Osteoblast (primary cell): ENCODE results near the gene ZNG1C. TPM values are rescaled to one million over a fixed set of nuclear protein-coding genes. Genes with fewer than 3 reads are reported as not detected.
"Not testable (repeated sequence)": the region's sequence is repeated elsewhere in the genome, so short reads cannot be mapped to it uniquely, and the experiment has no call there.

Source experiments
- DNase-seq: peaks from one replicate; pipeline ENCODE4 v3.0.0; 2011; ENCODE audit warnings: low spot score, mixed read lengths; ENCODE audit not compliant: insufficient read length; ENCODE audit errors: missing footprints
- H2AFZ ChIP-seq: 2 replicates; pipeline ENCODE4 v1.6.0; 2011; ENCODE audit warnings: mild to moderate bottlenecking, low read length
- H3K27ac ChIP-seq: 2 replicates; pipeline ENCODE4 v1.5.1; 2011; ENCODE audit warnings: mild to moderate bottlenecking, low read depth, low read length, moderate library complexity
- H3K27me3 ChIP-seq: 2 replicates; pipeline ENCODE4 v1.6.0; 2012; ENCODE audit warnings: mild to moderate bottlenecking, control low read depth, inconsistent platforms, low read length, moderate library complexity; ENCODE audit not compliant: insufficient read depth
- H3K36me3 ChIP-seq: 2 replicates; pipeline ENCODE4 v1.5.1; 2011; ENCODE audit warnings: mild to moderate bottlenecking, low read length, control low read depth, moderate library complexity; ENCODE audit not compliant: insufficient read depth
- H3K4me1 ChIP-seq: 2 replicates; pipeline ENCODE4 v1.5.1; 2011; ENCODE audit warnings: mild to moderate bottlenecking, low read length, control low read depth, moderate library complexity; ENCODE audit not compliant: insufficient read depth
- H3K4me2 ChIP-seq: 2 replicates; pipeline ENCODE4 v1.6.0; 2011; ENCODE audit warnings: mild to moderate bottlenecking, low read length; ENCODE audit not compliant: insufficient read depth
- H3K4me3 ChIP-seq: fragments of 200-600 bp; sonication (generic); 3 replicates; pipeline ENCODE4 v1.5.1; 2012; ENCODE audit warnings: mild to moderate bottlenecking, low read length, inconsistent platforms; ENCODE audit not compliant: insufficient read depth
- H3K79me2 ChIP-seq: 2 replicates; pipeline ENCODE4 v1.6.0; 2012; ENCODE audit warnings: mild to moderate bottlenecking, low read length, control low read depth, inconsistent platforms; ENCODE audit not compliant: insufficient read depth
- H3K9me3 ChIP-seq: 2 replicates; pipeline ENCODE4 v1.5.1; 2011; ENCODE audit warnings: low read depth, low read length, control low read depth
- H4K20me1 ChIP-seq: 2 replicates; pipeline ENCODE4 v1.6.0; 2012; ENCODE audit warnings: mild to moderate bottlenecking, low read length, control low read depth; ENCODE audit not compliant: insufficient read depth
- total RNA-seq: library from RNA; depleted of rRNA; stranded (reverse); fragments of >200 nt; gene quantifications from 2 replicates; pipeline ENCODE4 v1.2.3, GENCODE V29; 2012

The ZNG1C gene
- total RNA-seq, 1 donor, result 17.0 TPM

- not testable (repeated sequence) for H3K27me3 ChIP-seq, H2AFZ ChIP-seq, H3K4me3 ChIP-seq, DNase-seq, H3K4me2 ChIP-seq, H3K36me3 ChIP-seq, H4K20me1 ChIP-seq, H3K4me1 ChIP-seq, H3K79me2 ChIP-seq, H3K27ac ChIP-seq, H3K9me3 ChIP-seq
Observed at GRCh38 chr9:68335935-68336334, 94.2 kb downstream of the ZNG1C start.

- H3K4me3 ChIP-seq, H3K36me3 ChIP-seq, H3K27me3 ChIP-seq, H2AFZ ChIP-seq, H3K27ac ChIP-seq, H4K20me1 ChIP-seq, H3K79me2 ChIP-seq, H3K4me1 ChIP-seq, DNase-seq, H3K4me2 ChIP-seq, H3K9me3 ChIP-seq: not testable (repeated sequence)
Observed at GRCh38 chr9:68336639-68337339, 95.0 kb downstream of the ZNG1C start.

GRCh38 chr9:68338000-68338399 lies 96.2 kb downstream of the ZNG1C start:
- H3K36me3 ChIP-seq, H3K27ac ChIP-seq, DNase-seq, H3K4me3 ChIP-seq, H3K4me2 ChIP-seq, H3K79me2 ChIP-seq, H3K9me3 ChIP-seq, H4K20me1 ChIP-seq, H2AFZ ChIP-seq, H3K27me3 ChIP-seq, H3K4me1 ChIP-seq: not testable (repeated sequence)

- H3K27me3 ChIP-seq, DNase-seq, H4K20me1 ChIP-seq, H3K9me3 ChIP-seq, H2AFZ ChIP-seq, H3K4me3 ChIP-seq, H3K36me3 ChIP-seq, H3K27ac ChIP-seq, H3K4me2 ChIP-seq, H3K79me2 ChIP-seq, H3K4me1 ChIP-seq: not testable (repeated sequence)
Observed at GRCh38 chr9:68342265-68343025, 100.7 kb downstream of the ZNG1C start.

- H4K20me1 ChIP-seq, H3K4me3 ChIP-seq, H3K79me2 ChIP-seq, H3K9me3 ChIP-seq, H3K4me1 ChIP-seq, H3K27me3 ChIP-seq, H3K27ac ChIP-seq, H2AFZ ChIP-seq, H3K4me2 ChIP-seq, H3K36me3 ChIP-seq, DNase-seq: not testable (repeated sequence)
Observed at GRCh38 chr9:68343242-68343641, 101.5 kb downstream of the ZNG1C start.

- H3K36me3 ChIP-seq, H3K9me3 ChIP-seq, H3K79me2 ChIP-seq, H3K27ac ChIP-seq, H2AFZ ChIP-seq, H3K4me3 ChIP-seq, H4K20me1 ChIP-seq, DNase-seq, H3K4me2 ChIP-seq, H3K27me3 ChIP-seq, H3K4me1 ChIP-seq: not testable (repeated sequence)
Observed at GRCh38 chr9:68343992-68344391, 102.2 kb downstream of the ZNG1C start.

Other genes starting within 250 kb of the ZNG1C start
- under 0.01 TPM in 1 of 2 replicates, not detected in the other for gene FOXD4L3, start 60.9 kb downstream of the ZNG1C start, total RNA-seq
- gene PGM5, start 114.6 kb downstream of the ZNG1C start, total RNA-seq, result 0.36 and 1.2 TPM in 2 replicates